ENCODE measurements around the gene SLC9C2.

GRCh38 chr1:173646656-173647055 is 43.8 kb upstream of the SLC9C2 start:
- TF ChIP-seq EZH2phosphoT487 (IDR thresholded peaks at IDR 0.05; ENCODE audit: borderline replicate concordance, low read depth) (no peak), CTCF (IDR thresholded peaks at IDR 0.05) (no peak), GABPA (IDR thresholded peaks at IDR 0.05; ENCODE audit: low read depth) (no peak), MAX (IDR thresholded peaks at IDR 0.05; ENCODE audit: low read depth) (no peak), NFIC (IDR thresholded peaks at IDR 0.05; ENCODE audit: borderline replicate concordance) (no peak), RFX5 (IDR thresholded peaks at IDR 0.05; ENCODE audit: low read length) (no peak), FOXM1 (IDR thresholded peaks at IDR 0.05; ENCODE audit: low read depth) (no peak), JUND (IDR thresholded peaks at IDR 0.05) (no peak), YY1 (IDR thresholded peaks at IDR 0.05; ENCODE audit: low read depth) (no peak), ELF1 (IDR thresholded peaks at IDR 0.05) (no peak)

Measured in SK-N-SH (cell line).